NCI-H1694 treated with DMSO at 0.1 percent for 48 hours (cell line): ENCODE data around the gene DUSP28.

Source experiments
- DNase-seq: peaks from one replicate; lab custom pipeline; 2025; lab: John Stamatoyannopoulos, UW

DUSP28 gene

DNA sequence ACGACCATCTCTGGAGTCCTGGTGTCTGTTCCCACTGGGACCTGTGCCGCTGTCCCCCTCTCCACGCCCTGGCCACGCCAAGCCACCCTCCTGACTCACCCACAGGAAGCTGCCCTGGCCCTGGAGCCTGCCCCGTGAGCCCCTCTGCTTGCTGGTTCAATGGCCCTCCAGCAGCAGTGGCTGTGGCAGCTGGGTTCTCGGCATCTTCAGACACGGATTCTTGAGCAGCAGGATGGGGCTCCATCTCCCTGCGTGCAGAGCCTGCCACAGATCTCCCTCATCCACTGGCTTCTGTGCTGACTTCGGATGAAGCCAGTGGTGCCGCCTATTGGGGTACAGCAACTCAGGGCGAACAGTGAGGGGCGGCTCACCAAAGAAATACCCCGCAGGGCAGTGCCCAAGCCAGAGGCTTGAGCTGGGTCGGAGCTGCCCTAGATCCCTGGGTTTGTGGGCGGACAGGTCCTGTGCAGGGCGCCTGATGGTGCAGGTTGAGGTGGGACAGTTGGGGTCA is 40.3 kb downstream of the DUSP28 start:
- no peak for DNase-seq

DNA sequence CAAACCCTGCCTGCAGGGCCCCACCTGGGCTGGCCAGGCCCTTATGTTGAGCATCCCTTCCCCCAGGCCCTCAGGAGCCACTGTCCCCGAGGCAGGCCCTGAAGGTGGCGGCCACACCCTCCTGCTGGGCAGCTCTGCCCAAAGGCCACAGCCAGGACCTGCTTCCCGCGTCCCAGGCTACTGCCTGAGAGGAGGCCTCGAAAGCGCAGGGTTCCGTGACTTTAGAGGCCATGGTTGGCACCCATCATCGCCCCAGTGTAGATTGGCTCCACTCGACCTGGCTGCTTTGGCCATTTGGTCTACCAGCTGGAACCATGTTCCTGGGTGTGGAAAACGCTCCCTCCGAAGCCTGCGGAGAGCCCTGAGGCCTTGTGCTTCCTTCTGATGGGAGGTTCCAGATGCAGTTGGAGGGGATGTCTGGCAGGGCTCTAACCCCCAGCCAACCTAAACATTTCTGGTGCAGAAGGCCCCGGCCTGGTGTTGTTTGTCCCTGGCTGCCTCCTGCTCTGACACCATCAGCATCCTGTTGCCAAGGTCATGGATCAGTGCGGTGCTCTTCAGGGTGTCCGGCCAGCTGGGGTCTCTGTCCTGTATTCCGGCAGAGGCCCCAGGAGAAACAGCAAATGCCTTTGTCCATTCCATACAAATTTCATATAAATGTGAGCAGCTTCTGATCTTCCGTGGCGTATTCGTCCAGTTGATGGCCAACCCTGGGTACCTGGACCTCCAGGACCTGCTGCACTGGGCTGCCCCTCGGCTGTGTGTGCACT is 41.1 kb downstream of the DUSP28 start:
- DNase-seq = no peak

DNA sequence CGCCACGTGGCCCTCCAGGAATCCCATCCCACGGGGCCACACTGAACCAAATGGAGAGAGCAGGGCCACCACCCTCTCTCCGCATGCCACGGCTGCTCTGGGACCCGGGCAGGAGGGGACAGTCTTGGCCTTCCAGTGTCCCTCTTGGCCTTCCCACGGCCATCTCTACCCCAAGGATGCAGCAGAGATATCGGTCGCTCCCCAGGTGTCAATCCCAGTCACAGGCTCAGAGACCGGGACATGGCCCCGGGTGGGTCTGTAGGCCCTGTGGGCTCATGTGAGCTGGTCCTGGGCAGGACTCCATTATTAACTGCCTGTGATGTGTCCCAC is 41.6 kb downstream of the DUSP28 start:
- no peak for DNase-seq

DNA sequence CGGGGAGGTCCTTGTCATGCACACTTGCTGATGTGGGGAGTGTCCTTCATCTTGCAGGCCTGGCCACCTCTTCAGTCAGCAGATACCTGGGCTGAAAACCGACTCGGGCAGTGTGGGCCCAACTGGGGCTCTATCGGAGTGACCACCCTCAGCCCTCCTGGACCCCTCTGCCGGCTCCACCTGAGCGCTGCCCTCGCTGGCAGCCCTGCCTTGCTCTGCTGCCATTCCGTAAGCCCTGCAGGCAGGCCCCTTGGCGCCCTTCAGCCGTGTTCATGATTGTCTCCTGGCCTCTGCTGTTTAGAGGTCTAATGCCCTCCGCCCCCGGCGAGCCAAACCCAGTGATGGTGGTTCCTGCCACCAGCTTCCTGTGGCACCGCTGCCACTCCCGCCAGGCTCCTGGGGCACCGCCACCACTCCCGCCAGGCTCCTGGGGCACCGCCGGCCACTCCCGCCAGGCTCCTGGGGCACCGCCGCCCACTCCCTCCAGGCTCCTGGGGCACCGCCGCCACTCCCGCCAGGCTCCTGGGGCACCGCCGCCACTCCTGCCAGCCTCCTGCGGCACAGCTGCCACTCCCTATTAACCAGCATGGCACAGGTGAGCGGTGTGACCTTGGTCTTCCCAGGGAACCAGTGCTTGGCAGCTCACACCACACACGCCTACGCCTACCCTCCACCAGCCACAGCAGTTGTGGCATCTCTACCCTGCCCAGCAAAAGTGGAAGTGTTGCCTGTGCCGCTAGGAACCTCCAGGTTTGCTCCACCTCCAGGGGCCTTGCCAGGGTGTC is 42.3 kb downstream of the DUSP28 start:
- no peak for DNase-seq

DNA sequence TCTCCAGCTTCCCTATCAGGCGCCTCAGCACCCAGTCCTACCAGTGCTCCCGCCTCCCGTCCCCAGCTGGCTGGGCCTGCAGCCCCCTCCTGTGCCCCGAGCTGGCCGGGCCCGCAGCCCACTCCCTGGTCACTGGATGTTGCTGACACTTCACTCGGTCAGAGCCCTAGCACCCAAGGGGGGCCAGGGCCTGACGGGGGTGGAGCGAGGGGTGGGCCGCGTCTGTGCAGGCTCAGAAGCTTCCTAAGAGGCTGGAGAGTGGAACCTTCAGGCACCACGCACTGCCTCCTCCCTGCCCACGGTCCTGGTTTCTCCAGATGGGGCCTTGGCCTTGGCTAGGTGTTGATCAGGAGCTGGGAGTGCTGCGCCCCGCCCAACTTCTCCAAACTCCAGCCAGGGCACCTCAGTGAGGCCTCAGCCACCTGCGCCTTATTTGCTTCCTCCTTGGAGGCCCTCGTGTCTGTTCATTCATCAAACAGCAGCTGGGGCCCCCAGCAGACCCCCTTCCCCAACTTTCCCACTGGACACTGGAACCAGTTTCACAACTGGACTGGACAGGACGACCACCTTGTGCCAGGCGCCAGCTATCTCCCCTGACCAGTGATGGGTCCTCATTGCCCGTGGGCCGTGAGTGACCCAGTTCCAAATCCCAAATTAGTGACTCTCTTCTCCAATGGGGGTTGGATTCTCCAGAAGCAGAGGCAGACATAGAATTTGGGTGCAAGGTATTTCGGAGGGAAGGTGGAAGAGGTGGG is 43.1 kb downstream of the DUSP28 start:
- no peak for DNase-seq

DNA sequence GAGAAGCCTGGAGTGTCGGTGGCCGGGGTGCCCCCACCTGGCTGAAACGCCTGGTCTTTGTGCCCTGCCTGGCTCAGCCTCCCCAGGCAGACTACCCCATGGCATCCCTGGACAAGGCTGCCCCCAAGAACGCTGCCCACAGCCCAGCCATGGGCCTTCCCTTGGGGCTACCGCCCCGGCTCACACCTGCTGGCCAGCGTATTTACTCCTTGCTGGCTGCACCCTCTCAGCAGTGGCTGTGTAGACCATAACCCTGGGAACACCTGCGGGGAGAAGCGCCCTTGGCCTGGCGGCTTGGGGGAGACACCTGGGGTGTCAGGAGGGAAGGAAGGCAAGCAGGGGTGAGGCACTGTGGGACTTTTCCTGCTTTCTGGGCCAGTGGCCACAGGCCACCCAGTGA is 43.7 kb downstream of the DUSP28 start:
- no peak for DNase-seq

DNA sequence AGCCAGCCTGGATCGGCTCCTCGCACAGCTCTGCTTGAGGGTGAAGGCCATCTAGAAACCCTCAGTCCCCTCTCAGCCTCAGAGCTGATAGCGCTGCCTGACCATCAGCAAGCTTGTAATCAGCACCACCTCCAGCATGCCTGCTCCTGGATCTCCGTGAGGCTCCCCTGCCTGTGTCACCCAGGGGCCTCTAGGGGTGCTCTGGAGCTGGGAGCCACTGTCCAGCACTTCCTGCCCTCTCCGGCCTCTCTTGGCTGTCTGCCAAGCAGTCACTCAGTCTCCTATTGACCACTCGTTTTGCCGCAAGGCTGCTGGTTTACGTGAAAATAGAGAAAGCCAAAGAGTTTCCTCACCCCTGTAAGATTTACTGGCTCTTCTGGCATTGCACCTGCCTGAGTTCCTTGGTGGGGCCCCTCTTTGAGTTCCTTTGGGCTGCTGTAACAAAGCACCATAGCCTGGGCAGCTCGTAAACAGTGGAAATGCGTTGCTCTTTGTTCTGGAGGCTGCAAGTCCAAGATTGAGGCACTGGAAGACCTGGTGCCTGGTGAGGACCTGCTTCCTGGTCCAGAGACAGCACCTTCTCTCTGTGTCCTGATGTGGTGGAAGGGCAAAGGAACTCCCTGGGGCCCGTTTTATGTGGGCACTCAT is 44.3 kb downstream of the DUSP28 start:
- DNase-seq = no peak

DNA sequence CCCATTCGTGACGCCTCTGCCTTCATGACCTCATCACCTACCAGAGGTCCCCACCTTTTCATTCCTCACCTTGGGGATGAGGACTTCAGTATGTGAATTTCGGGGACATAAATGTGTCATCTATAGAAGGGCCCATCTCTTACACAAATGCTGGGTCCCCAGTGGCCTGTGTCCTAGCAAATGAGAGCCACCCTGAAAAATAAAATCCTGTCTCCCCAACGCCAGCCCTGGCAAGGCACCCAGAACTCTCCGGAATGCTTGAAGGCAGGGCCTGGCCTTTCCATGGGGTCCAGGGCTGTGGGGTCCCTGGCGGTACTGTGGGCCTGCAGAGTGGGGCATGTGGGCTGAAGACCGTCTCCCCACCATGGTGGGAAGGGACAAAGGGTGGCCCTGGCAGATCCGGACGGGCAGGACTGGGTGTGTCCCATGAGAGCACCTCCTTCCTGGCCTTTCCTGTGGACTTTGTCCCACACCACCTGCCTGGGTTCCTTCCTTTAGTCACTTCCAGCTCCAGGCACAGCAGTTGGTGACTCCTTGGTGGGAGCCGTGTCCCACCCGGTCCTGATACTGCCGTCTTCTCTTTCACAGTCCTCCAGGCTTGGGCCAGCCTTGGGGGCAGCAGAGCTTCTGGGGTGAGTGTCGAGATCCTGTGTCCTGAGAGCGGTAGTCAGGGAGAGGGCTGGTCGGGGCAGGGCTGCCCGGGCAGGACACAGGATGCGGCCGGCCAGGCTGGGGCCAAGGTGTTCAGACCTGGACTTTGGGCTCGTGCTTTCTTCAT is 45.0 kb downstream of the DUSP28 start:
- DNase-seq = no peak

DNA sequence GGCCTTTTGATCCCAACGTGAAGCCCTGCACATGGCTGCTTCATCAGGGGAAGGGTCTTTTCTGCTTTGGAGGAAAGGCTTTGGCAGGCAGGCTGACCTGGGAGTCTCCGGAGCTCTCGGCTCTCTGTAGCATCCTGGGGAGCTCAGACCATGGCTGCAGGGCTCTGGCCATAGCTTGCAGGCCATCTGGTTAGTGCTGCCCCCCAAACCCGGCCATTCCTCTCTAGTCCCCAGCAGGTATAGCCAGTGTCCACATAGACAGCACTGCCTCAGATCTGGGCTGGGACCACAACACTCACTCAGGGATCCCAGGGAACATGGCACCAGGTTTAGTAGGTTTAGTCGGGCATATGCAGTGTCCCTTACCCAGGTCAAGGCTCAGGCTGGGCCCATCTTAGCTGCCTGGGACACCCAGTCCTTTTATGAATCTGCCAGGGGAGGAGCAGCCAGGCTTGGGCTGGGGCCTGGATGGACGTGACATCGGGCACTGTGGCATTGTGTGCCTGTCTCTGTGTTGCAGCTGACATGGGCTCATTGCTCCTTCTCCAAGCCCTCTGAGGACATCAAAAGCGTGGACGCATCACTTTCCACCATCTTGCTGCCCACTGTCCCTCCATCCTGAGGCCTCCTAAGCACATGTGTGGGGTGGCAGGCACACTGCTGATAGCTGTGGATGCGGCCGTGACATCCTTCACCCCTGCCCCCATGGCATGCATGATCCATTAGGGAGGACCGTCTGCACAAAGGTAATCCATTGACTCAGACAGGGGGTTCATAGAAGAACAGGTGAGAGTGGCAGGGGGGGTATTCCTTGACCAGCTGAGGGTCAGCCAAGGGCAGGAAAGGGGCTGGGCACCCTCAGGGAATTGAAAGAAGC is 45.9 kb downstream of the DUSP28 start:
- no peak for DNase-seq

DNA sequence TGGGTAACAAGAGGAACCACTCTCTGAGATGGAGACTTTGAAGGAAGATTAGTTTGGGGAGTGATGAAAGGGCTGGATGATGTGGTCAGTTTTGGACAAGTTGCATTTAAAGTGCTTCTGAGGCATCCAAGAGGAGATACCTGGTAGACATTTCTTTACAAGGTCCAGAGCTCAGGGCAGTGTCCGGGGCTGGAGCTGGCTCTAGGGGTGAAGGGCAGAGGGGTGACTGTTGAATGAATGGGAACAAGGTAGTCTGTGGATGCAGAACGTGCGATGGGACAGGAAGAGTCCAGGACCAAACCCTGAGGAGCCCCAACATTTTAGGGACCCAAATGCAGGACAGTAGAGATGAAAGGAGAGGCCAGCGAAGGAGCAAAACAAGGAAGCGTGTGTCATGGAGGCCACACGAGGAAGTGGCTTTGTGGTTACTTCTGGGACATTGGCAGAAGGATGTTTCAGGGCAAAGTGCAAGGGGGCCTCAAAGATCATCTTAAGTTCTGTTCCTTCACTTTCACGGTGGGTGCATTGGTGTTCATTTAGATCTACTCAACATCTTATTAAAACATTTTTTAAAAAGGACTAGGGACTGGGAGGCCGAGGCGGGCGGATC is 51.5 kb downstream of the DUSP28 start:
- DNase-seq = no peak
